Panc1 (cell line): ENCODE results near the gene NUDT16L1.

Source experiments
- CTCF ChIP-seq: fragments of 450-650 bp; IDR thresholded peaks from 2 replicates; pipeline ENCODE4 v1.5.1; 2017; ENCODE audit warnings: mild to moderate bottlenecking
- POLR2AphosphoS5 ChIP-seq: IDR thresholded peaks from 2 replicates; pipeline ENCODE4 v1.6.1; 2012; ENCODE audit warnings: mild to moderate bottlenecking, low read depth, low read length, moderate library complexity
- SIN3A ChIP-seq: IDR thresholded peaks from 2 replicates; pipeline ENCODE4 v1.6.1; 2012; ENCODE audit warnings: low read depth, mild to moderate bottlenecking, low read length, moderate library complexity, borderline replicate concordance; ENCODE audit not compliant: insufficient read depth

GRCh38 chr16:4679850-4680636, 13.3 kb upstream of the NUDT16L1 start:
- no peak for TF ChIP-seq CTCF
- no peak for TF ChIP-seq POLR2AphosphoS5
- no peak for TF ChIP-seq SIN3A
